Stomach smooth muscle (tissue), 2 donors: Measurements from ENCODE around the gene NAV3.

Experiments
- H3K27ac ChIP-seq: one replicate; pipeline ENCODE4 v1.7.0; 2013; ENCODE audit warnings: mild to moderate bottlenecking, low read length, inconsistent platforms
- H3K27me3 ChIP-seq, 2 donors: one replicate each; pipeline ENCODE4 v1.7.0; 2013; ENCODE audit warnings: low read length in 2 of 2; ENCODE audit not compliant: insufficient read depth in 2 of 2, control insufficient read depth in 1 of 2
- H3K36me3 ChIP-seq, 2 donors: one replicate each; pipeline ENCODE4 v1.7.0; 2013; ENCODE audit warnings: low read length in 2 of 2; ENCODE audit not compliant: control insufficient read depth in 2 of 2, insufficient read depth in 2 of 2
- H3K4me1 ChIP-seq: one replicate; pipeline ENCODE4 v1.7.0; 2013; ENCODE audit warnings: low read length; ENCODE audit not compliant: control insufficient read depth, insufficient read depth
- H3K4me3 ChIP-seq, 2 donors: one replicate each; pipeline ENCODE4 v1.7.0; 2013; ENCODE audit warnings: low read length in 2 of 2
- H3K9ac ChIP-seq, 2 donors: one replicate each; pipeline ENCODE4 v1.7.0; 2013; ENCODE audit warnings: low read length in 2 of 2, mild to moderate bottlenecking in 1 of 2
- H3K9me3 ChIP-seq, 2 donors: one replicate each; pipeline ENCODE4 v1.7.0; 2013; ENCODE audit warnings: low read length in 2 of 2; ENCODE audit not compliant: control insufficient read depth in 2 of 2
- donor health status: healthy.
- donor health status: Pancreatic carcinoma.

Gene NAV3

DNA sequence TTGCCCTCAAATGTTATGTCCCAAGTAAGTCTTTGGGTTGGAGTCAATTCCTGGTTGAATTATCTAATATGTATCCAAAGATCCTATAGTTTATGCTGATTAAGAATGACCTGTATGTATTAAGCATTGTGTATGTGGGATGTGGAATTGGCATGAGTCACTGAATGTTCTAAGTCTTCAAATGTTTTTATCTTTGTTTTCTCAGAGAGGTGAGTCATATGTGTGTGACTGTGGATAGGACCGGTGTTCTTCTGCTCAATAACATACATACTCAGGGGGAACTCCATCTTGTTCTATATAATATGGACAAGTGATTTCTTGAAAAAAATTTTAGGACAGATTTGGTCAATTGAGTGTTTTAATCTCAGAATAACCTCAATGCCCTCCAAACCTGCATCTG, 57.9 kb downstream of the NAV3 start:
- H3K9me3 ChIP-seq, result no peaks in the 10 kb centered on the region
- no peaks in the 10 kb centered on the region for H3K4me1 ChIP-seq
- no peaks in the 10 kb centered on the region for H3K27me3 ChIP-seq
- H3K36me3 ChIP-seq, result no peaks in the 10 kb centered on the region
- no peak overlapping the region for H3K4me3 ChIP-seq
- no peak overlapping the region for H3K9ac ChIP-seq
- H3K27ac ChIP-seq, result no peak overlapping the region

DNA sequence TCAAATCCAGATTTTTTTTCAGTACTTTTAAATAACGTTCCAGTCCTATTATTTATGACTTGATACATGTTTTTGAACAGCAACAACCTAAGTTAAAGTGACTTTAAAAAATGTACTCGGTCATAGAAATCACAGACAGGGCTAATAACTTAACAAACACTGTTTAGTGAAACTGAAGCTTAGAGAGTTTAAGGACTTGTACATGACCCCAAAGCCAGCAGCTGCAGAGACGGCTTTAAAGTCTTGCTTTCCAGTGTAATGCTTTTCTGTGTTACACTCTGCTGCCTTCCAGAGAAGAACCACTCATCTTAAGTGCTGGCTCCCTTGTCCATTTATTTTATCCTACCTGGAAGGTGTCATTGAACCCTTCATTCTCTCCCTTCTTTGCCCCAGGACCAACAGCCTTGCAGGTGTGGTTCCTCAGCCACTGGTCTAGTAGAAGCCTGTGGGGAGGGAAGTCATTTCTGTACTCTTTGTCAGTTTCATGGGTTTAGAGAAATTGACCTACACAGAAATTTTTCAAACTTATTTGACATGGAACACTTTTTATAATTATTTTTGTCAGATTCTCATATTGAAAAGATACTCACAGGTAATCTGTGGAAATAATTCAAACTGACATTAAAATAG, 60.9 kb downstream of the NAV3 start:
- no peak overlapping the region for H3K4me3 ChIP-seq

DNA sequence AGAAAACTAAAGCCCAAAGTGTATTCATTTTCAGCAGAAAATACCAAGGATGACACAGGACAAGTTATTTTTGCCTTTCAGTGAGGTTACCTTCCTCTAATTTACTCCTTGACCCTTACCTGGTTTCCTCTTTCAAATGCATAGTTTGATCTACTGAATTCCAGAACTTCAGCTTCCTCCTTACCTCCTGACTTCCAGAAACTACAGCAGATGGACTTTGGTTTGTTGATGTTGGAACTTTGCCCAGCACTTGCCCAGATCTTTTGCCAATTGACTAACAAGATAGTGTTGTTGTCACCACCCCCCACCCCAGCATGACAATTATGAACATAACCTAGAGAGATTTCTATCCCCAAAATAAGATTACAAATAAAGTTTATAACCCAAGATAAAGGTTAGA, 63.2 kb downstream of the NAV3 start:
- H3K27ac ChIP-seq, result no peak overlapping the region
- no peak overlapping the region for H3K9ac ChIP-seq
- H3K4me3 ChIP-seq, result no peak overlapping the region
- no peaks in the 10 kb centered on the region for H3K4me1 ChIP-seq
- no peaks in the 10 kb centered on the region for H3K9me3 ChIP-seq
- H3K27me3 ChIP-seq, result no peaks in the 10 kb centered on the region
- no peaks in the 10 kb centered on the region for H3K36me3 ChIP-seq

More for the DNA sequence above, 60.9 kb downstream of the NAV3 start:
- Histone ChIP-seq H3K36me3 (no peaks in the 10 kb centered on the region), H3K27ac (no peak overlapping the region), H3K9ac (no peak overlapping the region), H3K27me3 (no peaks in the 10 kb centered on the region), H3K9me3 (no peaks in the 10 kb centered on the region), H3K4me1 (no peaks in the 10 kb centered on the region)

DNA sequence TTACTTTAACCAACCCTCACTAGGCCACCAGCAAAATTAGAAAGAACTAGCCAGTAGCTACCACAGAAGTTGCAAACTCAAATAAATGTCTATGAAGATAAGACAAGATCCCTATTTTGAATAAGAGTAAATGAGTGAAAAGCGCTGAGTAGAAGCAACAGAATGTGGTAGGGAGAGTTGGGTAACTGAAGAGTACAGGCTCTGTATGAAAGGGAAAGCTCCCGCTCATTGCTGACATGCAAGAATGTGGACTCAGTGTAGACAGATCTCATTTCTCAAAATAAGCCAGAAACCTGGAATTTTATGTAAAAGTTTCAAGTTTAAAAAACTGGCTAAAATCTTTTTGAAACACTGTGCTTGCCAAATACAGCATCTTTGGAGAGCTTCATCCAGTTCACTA, 63.9 kb downstream of the NAV3 start:
- no peaks in the 10 kb centered on the region for H3K9me3 ChIP-seq
- H3K27ac ChIP-seq, result no peak overlapping the region
- no peaks in the 10 kb centered on the region for H3K27me3 ChIP-seq
- H3K4me3 ChIP-seq, result no peak overlapping the region
- H3K9ac ChIP-seq, result no peak overlapping the region
- H3K4me1 ChIP-seq, result no peaks in the 10 kb centered on the region
- no peaks in the 10 kb centered on the region for H3K36me3 ChIP-seq

DNA sequence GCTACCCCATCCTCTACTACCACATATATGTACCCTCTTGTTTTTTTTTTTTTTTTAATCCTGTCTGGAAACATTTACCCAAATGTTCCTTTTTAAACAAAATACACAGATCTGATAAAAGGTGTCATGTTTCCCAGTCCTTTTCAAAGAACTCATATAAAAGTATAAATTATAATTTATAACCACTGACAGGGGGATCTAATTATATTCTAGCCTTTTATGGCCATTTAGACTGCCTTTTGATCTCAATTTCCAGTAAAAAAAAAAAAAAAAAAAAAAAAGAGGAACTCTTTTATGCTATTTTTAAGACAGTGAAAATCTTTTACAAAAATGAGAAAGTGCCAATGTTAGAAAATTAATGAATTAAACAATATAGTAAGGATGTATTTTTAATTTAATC, 65.0 kb downstream of the NAV3 start:
- Histone ChIP-seq H3K36me3 (no peaks in the 10 kb centered on the region), H3K4me1 (no peaks in the 10 kb centered on the region), H3K27me3 (no peaks in the 10 kb centered on the region), H3K9ac (no peak overlapping the region), H3K4me3 (no peak overlapping the region), H3K9me3 (no peaks in the 10 kb centered on the region), H3K27ac (no peak overlapping the region)

DNA sequence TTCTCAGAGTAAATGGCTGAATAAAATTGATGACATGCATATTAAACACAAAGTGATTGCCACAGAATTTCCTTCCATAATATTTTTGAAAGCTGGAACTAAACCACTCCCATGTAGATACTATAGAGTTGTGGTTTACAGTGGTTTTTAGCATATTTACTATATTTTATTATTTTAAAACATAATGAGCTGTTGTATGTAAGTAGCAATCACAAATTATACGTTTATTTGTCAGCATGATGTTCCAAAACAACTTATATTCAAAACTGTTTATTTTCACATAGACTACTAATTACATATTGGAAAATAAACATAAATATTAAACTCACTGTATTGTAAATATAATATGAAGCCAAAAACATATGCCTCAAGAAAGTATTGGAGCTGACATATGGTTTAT, 77.2 kb downstream of the NAV3 start:
- H3K36me3 ChIP-seq, result no peaks in the 10 kb centered on the region
- no peaks in the 10 kb centered on the region for H3K27me3 ChIP-seq
- no peaks in the 10 kb centered on the region for H3K9me3 ChIP-seq
- no peaks in the 10 kb centered on the region for H3K4me1 ChIP-seq
- H3K9ac ChIP-seq, result no peak overlapping the region
- H3K27ac ChIP-seq, result no peak overlapping the region
- H3K4me3 ChIP-seq, result no peak overlapping the region

DNA sequence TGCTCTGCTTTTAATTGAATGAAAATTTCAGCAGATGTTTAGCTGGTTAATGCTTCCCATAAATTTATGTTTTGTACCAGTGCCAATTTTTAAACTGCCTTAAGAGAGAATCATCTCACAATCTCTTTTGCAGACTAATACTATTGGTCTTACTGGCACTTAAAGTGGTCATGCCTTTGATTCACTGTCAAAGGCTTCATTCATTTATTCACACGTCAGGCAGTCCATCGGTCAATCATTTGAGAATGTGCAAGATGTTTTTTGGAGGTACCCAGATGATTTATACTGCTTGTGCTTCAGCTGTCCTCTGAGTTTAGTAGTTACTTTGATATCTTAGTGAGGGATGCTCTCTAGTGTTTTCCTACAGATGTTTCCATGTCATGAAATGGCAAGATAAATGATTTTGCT, 83.4 kb downstream of the NAV3 start:
- Histone ChIP-seq H3K4me1 (no peaks in the 10 kb centered on the region), H3K9me3 (no peaks in the 10 kb centered on the region), H3K27ac (no peak overlapping the region), H3K27me3 (no peaks in the 10 kb centered on the region), H3K4me3 (no peak overlapping the region), H3K9ac (no peak overlapping the region), H3K36me3 (no peaks in the 10 kb centered on the region)

DNA sequence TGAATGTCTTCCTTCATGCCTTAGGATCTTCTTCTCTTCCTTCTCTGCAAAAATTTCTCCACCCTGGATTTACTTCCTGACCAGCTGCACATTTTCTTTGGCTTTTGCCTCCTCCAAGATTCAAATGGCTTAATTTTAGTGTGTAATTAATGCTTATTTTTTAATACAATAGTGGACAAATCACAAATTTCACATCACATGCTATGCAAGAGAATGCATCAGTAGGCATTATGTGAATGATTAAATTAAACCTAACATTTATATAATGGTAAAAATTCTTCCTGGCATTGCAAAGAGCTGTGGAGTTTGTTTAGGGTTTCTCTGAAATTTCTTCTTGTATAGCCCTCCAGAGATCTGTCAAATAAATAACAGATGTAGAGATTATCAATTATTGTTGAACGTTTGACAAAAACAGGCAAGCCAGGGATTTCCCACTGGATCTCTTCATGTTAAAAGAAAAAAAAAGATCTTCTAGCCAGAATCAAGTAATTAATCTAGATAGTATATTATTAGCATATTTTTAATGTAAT, 84.4 kb downstream of the NAV3 start:
- H3K36me3 ChIP-seq, result no peaks in the 10 kb centered on the region
- no peak overlapping the region for H3K27ac ChIP-seq
- no peak overlapping the region for H3K9ac ChIP-seq
- no peaks in the 10 kb centered on the region for H3K4me1 ChIP-seq
- no peaks in the 10 kb centered on the region for H3K9me3 ChIP-seq
- H3K4me3 ChIP-seq, result no peak overlapping the region
- no peaks in the 10 kb centered on the region for H3K27me3 ChIP-seq

DNA sequence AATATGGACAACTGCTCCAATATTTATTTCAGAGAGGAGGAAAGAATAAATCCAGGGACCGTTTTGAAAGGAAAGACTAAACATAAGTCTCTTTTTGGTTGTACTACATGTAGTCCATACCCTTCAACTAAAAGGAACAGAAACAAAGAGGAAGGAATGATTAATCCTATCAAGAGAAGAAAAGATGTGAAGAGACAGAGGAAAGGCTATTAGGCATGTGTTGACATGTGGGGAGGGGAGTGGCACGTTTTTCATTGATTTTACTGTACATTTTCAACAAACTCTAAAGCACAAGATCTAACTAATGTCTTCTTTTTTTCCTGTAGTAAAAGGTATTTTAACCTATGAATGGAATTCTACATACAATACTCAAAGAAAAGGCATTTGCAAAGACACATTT, 85.6 kb downstream of the NAV3 start:
- Histone ChIP-seq H3K9ac (no peak overlapping the region), H3K36me3 (no peaks in the 10 kb centered on the region), H3K27me3 (no peaks in the 10 kb centered on the region), H3K27ac (no peak overlapping the region), H3K4me1 (no peaks in the 10 kb centered on the region), H3K9me3 (no peaks in the 10 kb centered on the region), H3K4me3 (no peak overlapping the region)

DNA sequence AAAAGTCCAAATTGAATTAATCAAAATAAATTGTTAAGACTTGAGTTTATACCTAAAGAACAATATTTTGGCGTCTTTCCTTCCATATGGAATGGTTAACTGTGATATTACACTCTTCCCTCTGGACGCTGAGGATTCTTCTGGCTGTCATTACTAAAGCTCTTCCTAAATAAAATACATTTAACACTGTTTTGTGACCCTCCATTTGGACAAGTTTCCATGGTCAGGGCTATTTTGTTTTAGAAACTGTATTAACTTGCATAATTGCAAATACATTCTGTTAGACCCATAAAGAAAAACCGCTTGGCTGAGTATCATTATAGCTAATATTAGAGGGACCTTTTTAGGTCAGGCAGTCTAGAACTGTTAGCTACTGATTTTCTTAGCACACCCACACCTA, 87.4 kb downstream of the NAV3 start:
- Histone ChIP-seq H3K4me3 (no peak overlapping the region), H3K4me1 (no peaks in the 10 kb centered on the region), H3K9ac (no peak overlapping the region), H3K27me3 (no peaks in the 10 kb centered on the region), H3K9me3 (no peaks in the 10 kb centered on the region), H3K27ac (no peak overlapping the region), H3K36me3 (no peaks in the 10 kb centered on the region)

DNA sequence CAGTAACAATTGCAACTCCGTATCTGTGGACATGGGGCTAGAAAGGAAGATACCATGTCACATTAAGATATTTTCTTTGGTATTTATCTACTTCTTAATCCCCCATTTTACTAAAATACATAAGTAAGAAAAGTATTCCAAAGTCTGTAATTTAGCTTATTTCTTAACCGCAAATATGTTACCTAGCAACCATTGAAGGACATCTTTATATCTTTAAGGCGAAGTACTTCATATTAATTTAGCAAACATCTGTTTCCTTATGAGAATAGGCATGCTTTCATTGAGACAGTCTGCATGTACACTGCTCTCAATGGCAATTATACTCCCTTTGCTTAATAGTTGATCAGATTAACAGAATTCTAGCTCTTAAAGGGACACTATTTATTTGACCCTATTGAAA, 88.8 kb downstream of the NAV3 start:
- H3K4me1 ChIP-seq, result no peaks in the 10 kb centered on the region
- no peak overlapping the region for H3K27ac ChIP-seq
- no peak overlapping the region for H3K4me3 ChIP-seq
- H3K27me3 ChIP-seq, result no peaks in the 10 kb centered on the region
- no peaks in the 10 kb centered on the region for H3K36me3 ChIP-seq
- H3K9ac ChIP-seq, result no peak overlapping the region
- no peaks in the 10 kb centered on the region for H3K9me3 ChIP-seq
